HAP-1 (cell line): ENCODE data around the gene FGD2.
"Not testable (repeated sequence)": the region's sequence is repeated elsewhere in the genome, so short reads cannot be mapped to it uniquely, and the experiment has no call there.

ENCODE experiments used
- DNase-seq, 2 experiments: peaks; one replicate each; pipeline ENCODE4 v3.0.0-alpha.2; 2016 to 2020; ENCODE audit warnings: low spot score in 2 of 2
- H3K27me3 ChIP-seq: fragments of 250-450 bp; sonication (Bioruptor Pico); 2 replicates; pipeline ENCODE4 v1.5.1; 2020; ENCODE audit warnings: low read depth, mild to moderate bottlenecking, moderate library complexity
- H3K36me3 ChIP-seq: fragments of 250-450 bp; sonication (Bioruptor Pico); replicated peaks from 2 replicates; pipeline ENCODE4 v1.5.1; 2020; ENCODE audit warnings: mild to moderate bottlenecking
- H3K4me1 ChIP-seq: fragments of 250-450 bp; sonication (Bioruptor Pico); 2 replicates; pipeline ENCODE4 v1.5.1; 2020; ENCODE audit warnings: mild to moderate bottlenecking
- H3K4me3 ChIP-seq: fragments of 250-450 bp; sonication (Bioruptor Pico); 2 replicates; pipeline ENCODE4 v1.5.1; 2020; ENCODE audit warnings: mild to moderate bottlenecking, moderate library complexity
- H3K9me3 ChIP-seq: fragments of 250-450 bp; sonication (Bioruptor Pico); 2 replicates; pipeline ENCODE4 v1.5.1; 2020; ENCODE audit warnings: mild to moderate bottlenecking, moderate library complexity
- in situ Hi-C: fragments of 300-500 bp; cut with MboI; formaldehyde crosslinking; loops from 3 replicates; pipeline ENCODE4 v1.14.3; 2020; ENCODE audit warnings: low sequenced_read_pairs, inconsistent platforms, mixed read lengths

FGD2 gene

DNA sequence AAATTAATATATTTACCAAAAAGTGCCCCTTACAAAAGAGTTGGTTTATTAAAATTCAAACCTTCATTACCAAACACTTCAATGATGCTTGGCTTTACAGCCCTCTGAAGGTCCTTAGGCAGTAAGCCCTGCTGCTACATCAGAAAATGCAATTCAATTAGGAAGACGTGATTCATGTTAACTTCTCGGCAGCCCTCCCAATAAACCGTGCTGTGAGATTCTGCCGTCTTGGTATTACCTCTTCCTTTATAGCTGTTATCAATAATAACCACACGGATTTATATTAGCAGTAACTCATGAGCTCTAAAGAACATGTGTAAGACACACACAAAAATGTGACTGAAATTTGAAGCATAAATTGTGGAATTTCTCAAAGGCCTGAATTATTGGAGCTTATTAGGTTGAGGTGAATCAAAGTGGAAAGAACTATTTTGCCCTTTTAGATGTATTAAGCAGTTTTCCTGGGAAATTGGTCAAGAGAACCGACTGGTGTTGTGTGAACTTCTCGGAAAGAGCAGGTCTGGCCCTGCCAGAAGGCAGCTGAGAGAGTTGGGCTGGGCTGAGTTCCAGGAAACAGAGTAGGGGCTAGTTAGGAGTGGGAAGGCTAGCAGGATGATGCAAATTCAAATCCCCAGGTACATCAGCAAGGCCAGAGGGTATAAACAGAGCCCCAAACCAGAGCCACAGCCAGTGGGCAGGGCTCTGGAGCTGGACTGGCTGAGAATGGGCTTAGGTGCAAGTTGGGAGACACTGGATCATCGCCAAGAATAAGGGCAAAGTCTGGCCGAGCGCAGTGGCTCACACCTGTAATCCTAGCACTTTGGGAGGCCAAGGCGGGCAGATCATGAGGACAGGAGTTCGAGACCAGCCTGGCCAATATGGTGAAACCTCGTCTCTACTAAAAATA, 33.1 kb downstream of the FGD2 start:
- Histone ChIP-seq H3K4me3 (no peak overlapping the region), H3K9me3 (no peaks in the 10 kb centered on the region), H3K27me3 (no peaks in the 10 kb centered on the region), H3K36me3 (no peaks in the 10 kb centered on the region), H3K4me1 (no peaks in the 10 kb centered on the region)
- in situ Hi-C loops: no loop called here
- no peak for DNase-seq

DNA sequence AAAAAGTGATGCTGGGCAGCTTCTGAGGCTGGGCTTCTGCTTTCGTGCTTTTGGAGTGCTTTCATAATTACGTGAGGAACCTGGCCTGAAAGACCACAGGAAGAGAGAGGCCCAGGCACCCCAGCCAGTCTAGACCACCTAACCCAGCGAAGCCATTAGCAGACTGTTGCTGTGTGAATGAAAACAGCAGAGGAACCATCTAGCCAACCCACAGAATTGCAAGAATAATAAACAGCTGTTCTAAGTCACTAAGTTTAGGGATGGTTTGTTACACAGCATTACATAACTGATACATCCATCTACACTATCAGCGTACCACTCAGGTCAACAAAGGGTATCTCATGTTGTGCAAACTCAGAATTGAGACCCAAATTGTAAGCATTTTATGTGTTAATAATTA, 34.5 kb downstream of the FGD2 start:
- DNase-seq: no peak
- Histone ChIP-seq H3K36me3 (no peaks in the 10 kb centered on the region), H3K27me3 (no peaks in the 10 kb centered on the region), H3K4me3 (no peak overlapping the region), H3K9me3 (no peaks in the 10 kb centered on the region), H3K4me1 (no peaks in the 10 kb centered on the region)
- in situ Hi-C loops: no loop called here

DNA sequence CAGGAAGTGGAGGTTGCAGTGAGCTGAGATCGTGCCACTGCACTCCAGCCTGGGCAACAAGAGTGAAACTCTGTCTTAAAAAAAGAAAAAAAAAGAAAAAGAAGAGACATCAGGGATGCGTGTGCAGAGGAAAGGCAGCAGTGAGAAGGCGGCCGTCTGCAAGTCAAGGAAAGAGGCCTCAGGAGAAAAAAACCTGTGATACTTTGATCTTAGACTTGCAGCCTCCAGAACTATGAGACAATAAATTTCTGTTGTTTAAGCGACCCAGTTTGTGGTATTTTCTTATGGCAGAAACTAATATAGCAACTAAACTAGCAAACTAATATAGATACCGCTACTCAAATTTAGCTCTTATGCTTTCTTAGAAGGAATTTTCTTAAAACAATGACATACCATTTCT, 36.1 kb downstream of the FGD2 start:
- DNase-seq: no peak
- in situ Hi-C loops: no loop called here

DNA sequence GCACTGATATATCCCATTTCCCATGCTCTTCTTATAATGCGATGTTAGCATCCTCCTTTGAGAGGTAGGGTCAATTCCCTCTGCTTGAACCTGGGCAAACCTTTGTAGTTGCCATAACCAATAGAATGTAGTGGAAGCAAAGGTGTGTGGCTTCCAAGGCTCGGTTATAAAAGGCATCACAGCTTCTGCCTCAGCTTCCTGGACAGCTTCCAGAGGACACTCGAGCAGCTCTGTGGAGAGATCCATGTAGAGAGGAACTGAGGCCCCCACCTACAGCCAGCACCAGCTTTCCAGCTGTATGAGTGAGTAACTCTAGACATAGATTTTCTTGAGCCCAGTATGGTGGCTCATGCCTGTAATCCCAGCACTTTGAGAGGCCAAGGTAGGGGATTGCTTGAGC, 36.7 kb downstream of the FGD2 start:
- Histone ChIP-seq H3K9me3 (no peaks in the 10 kb centered on the region), H3K4me1 (no peaks in the 10 kb centered on the region), H3K4me3 (no peak overlapping the region), H3K27me3 (no peaks in the 10 kb centered on the region), H3K36me3 (no peaks in the 10 kb centered on the region)
- DNase-seq: no peak
- in situ Hi-C loops: no loop called here

More for the DNA sequence above, 36.1 kb downstream of the FGD2 start:
- Histone ChIP-seq H3K4me1 (no peaks in the 10 kb centered on the region), H3K4me3 (no peak overlapping the region), H3K9me3 (no peaks in the 10 kb centered on the region), H3K27me3 (no peaks in the 10 kb centered on the region), H3K36me3 (no peaks in the 10 kb centered on the region)

DNA sequence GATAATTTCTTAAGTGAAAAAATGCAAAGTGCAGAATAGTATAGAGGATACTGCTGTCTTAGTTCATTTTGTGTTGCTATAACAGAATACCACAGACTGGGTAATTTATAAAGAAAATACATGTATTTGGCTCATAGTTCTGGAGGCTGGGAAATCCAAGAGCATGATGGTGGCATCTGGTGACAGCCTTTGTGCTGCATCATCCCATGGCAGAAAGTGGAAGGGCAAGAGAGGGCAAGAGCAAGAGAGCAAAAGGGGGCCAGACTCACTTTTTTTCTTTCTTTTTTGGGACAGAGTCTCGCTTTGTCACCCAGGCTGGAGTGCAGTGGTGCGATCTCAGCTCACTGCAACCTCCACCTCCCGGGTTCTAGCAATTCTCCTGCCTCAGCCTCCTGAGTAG, 37.6 kb downstream of the FGD2 start:
- in situ Hi-C loops, H3K4me3 ChIP-seq, H3K4me1 ChIP-seq, H3K9me3 ChIP-seq, H3K36me3 ChIP-seq, DNase-seq, H3K27me3 ChIP-seq: not testable (repeated sequence)

DNA sequence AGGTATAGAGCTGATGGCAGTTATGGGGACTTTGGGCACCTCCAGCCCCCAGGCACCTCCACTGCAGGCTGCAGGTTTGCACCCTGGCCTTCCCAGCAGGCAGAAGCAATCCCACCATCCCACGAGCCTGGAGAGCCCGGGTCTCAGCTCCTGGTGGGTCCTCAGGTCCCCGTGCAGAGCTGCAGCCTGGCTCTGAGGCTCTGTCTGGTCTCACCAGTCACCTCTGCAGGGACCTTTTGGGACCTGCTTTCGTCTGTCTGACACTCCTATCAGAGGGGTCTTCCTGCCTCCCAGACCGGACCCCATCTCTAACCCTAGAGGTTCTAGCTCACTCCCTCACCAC, 41.9 kb downstream of the FGD2 start:
- no peak for DNase-seq
- no peaks in the 10 kb centered on the region for H3K36me3 ChIP-seq
- in situ Hi-C loops: no loop called here
- peaks cover 7% of the 10 kb centered on the region for H3K4me1 ChIP-seq
- H3K27me3 ChIP-seq: no peaks in the 10 kb centered on the region
- H3K4me3 ChIP-seq: no peak overlapping the region
- no peaks in the 10 kb centered on the region for H3K9me3 ChIP-seq

DNA sequence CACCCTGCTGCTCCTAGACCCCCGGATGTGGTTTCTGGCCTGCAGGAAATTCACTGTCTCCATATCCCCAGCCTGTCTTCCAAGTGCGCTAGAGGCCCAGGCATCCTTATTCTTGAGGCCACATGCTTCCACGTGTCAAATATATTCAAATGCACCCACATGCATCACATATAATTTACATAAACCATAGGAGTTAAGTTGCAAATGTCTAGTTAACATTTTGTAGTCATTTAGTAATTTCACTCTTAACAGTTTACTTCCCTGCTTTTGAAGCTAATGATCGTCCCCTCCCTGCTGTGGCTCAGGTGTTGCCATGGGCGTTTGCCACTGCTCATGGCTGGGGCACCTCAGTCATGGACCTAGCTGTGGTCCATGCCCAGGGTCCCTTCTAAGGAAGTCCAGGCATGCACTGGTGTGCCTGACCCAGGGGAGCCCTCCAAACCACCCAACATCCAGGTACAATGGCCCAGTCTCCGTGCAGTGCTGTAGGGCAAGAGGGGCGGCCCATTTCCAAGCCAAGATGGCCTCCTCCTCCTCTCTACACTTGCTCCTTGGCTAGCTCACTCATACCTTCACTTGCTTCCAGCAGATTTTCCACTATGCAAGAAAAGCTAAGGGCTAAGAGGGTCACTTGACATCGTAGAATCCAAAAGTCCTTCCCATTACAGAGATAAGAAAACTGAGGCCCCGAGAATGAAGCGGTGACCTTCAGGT, 42.4 kb downstream of the FGD2 start:
- H3K4me3 ChIP-seq: no peak overlapping the region
- in situ Hi-C loops: no loop called here
- H3K9me3 ChIP-seq: no peaks in the 10 kb centered on the region
- peaks cover 7% of the 10 kb centered on the region for H3K4me1 ChIP-seq
- H3K36me3 ChIP-seq: no peaks in the 10 kb centered on the region
- H3K27me3 ChIP-seq: no peaks in the 10 kb centered on the region
- no peak for DNase-seq

DNA sequence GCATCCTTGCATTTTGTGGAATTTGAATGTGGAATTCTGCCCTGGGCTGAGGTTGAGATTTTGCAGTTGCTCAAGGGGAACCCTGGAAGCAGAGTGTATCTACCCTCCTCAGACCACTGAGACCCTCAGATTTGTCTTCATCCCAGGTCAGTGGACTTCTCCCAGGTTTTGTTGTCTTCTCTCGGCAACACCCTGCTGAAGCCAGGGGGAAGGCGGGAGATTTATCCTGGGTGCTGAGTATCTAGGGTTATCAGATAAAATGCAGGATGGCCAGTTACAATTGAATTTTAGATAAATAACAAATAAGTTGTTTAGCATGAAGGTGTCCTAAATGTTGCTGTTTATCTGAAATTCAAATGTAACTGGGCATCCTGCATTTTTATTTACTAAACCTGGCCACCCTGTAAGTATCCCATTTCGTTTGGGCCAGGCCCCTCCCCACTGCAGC, 43.0 kb downstream of the FGD2 start:
- in situ Hi-C loops: no loop called here
- Histone ChIP-seq H3K4me3 (no peak overlapping the region), H3K27me3 (no peaks in the 10 kb centered on the region), H3K9me3 (no peaks in the 10 kb centered on the region), H3K4me1 (peaks cover 7% of the 10 kb centered on the region), H3K36me3 (no peaks in the 10 kb centered on the region)
- no peak for DNase-seq

DNA sequence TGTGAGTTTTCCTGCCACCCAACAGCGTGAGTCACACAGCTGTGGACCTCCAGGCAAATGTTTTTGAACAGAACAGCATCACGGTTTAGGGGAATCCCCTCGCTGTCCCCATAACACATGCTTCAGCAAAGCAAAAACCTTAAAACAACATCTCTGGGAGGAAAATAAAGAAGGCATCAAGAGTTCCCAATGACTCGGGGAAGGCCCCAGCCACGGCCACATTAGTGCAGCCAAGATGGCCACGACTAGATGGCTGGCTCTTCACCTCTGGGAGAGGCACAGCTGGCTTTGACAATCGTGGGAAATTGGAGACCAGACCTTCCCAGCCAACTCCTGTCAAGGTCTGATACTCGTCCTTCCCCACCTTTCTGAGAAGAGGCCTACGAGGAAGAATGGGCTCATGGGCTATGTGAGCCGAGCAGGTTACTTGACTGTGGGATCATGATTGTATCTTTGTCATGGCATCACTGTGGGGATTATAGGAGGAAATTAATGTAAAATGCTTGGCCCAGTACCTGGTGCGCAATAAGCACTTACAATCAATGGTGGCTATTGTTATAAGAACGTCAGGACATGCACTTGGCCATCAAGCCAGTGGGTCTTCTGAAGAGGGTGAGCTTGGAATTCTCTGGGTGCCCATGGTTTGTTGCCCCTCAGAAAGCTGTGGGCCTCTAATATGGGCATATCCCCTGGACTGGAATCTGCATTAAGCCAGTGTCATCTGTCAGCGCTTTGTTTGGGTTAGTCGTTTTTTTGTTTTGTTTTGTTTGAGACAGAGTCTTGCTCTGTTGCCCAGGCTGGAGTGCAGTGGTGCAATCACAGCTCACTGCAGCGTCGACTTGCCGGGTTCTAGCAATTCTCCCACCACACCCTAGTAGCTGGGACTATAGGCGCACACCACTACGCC, 43.6 kb downstream of the FGD2 start:
- H3K27me3 ChIP-seq: no peaks in the 10 kb centered on the region
- in situ Hi-C loops: no loop called here
- H3K36me3 ChIP-seq: no peaks in the 10 kb centered on the region
- no peak for DNase-seq
- no peak overlapping the region for H3K4me3 ChIP-seq
- peaks cover 7% of the 10 kb centered on the region for H3K4me1 ChIP-seq
- no peaks in the 10 kb centered on the region for H3K9me3 ChIP-seq

DNA sequence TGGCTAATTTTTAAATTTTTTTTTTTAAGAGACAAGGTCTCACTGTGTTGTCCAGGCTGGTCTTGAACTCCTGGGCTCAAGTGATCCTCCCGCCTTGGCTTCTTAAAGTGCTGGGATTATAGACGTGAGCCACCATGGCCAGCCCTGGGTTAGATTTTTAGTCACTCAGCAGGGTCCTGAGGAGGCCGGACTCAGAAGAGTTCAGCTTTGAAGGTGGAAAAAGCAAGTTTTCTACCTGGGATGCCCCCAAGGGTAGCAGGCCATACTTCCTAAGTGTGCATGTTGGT, 44.2 kb downstream of the FGD2 start:
- no peaks in the 10 kb centered on the region for H3K27me3 ChIP-seq
- peaks cover 7% of the 10 kb centered on the region for H3K4me1 ChIP-seq
- H3K4me3 ChIP-seq: no peak overlapping the region
- H3K36me3 ChIP-seq: no peaks in the 10 kb centered on the region
- no peak for DNase-seq
- in situ Hi-C loops: loop anchor here (5.0 kb wide), 1 partner anchor 123 kb away; the partner anchor contains the start of gene PIM1
- no peaks in the 10 kb centered on the region for H3K9me3 ChIP-seq

DNA sequence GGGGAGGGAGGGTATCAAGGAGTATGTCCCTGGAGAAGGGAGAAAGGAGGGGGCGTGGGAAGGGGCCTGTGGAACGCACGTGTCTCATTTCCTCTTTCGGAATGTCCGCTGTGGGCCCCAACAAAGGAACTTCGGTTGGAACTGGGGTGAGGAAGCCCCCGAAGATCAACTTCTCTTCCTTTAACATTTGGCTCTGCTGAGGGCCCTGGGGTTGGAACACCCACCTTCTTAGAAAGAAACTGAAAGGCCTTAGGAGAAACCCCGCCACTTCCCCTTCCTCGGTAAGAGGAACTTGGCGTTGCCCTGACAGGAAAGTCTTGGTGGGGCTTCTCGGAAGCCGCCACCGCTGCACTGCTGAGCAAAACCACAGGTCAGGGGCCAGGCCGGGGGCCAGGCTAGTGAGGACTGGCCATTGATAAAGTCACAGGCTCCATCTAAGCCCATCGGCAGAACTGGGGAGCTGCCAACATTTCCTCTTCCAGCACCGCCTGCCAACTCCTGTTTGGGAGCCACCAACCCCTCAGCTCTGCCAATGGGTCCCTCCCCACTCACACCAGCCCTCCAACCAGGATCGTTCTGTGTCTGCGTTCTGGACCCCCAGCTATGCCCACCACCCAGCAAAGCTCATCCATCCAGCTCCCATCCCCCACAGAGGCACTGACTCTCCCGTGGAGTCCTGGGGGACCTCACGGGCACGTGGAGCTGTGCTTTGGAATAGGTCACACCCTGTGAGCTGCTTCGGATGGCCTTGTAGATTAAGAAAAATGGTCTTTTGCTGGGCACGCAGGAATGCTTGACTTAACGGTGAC, 44.8 kb downstream of the FGD2 start:
- H3K4me1 ChIP-seq: peaks cover 7% of the 10 kb centered on the region
- H3K9me3 ChIP-seq: no peaks in the 10 kb centered on the region
- H3K4me3 ChIP-seq: no peak overlapping the region
- no peaks in the 10 kb centered on the region for H3K27me3 ChIP-seq
- no peak for DNase-seq
- H3K36me3 ChIP-seq: no peaks in the 10 kb centered on the region
- in situ Hi-C loops: loop anchor here (5.0 kb wide), 1 partner anchor 122 kb away; the partner anchor contains the start of gene PIM1

DNA sequence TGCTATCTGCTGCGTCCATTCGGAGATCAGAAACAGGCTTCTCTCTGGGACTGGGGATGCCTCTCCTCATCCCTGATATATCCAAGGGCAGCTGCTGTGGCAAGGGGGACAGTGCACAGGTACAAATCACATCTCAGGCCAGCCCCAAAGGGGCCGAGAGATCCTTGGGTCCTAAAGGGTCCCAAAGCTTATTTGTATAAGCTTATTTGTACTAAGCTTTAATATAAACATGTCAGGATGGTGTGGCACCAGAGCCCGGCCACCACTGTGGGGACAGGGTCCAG, 45.3 kb downstream of the FGD2 start:
- peaks cover 7% of the 10 kb centered on the region for H3K4me1 ChIP-seq
- no peaks in the 10 kb centered on the region for H3K9me3 ChIP-seq
- H3K36me3 ChIP-seq: no peaks in the 10 kb centered on the region
- in situ Hi-C loops: loop anchor here (5.0 kb wide), 1 partner anchor 122 kb away; the partner anchor contains the start of gene PIM1
- no peak overlapping the region for H3K4me3 ChIP-seq
- H3K27me3 ChIP-seq: no peaks in the 10 kb centered on the region
- no peak for DNase-seq
